Endodermal cell (in vitro differentiated cells): ENCODE results near the gene GRB10. TPM values are rescaled to one million over a fixed set of nuclear protein-coding genes. Genes with fewer than 3 reads are reported as not detected.

Experiments used
- DNase-seq: peaks from one replicate; pipeline ENCODE4 v3.0.0-alpha.2; 2017
- H3K27ac ChIP-seq: 2 replicates; pipeline ENCODE4 v1.5.1; 2013; ENCODE audit warnings: mild to moderate bottlenecking, low read depth, low read length, moderate library complexity
- H3K27me3 ChIP-seq: 2 replicates; pipeline ENCODE4 v1.6.1; 2013; ENCODE audit warnings: mild to moderate bottlenecking, low read length, moderate library complexity; ENCODE audit not compliant: insufficient read depth, control insufficient read depth, poor library complexity, severe bottlenecking
- H3K36me3 ChIP-seq: 2 replicates; pipeline ENCODE4 v1.7.0; 2013; ENCODE audit warnings: mild to moderate bottlenecking, low read length, moderate library complexity; ENCODE audit not compliant: control insufficient read depth, insufficient read depth
- H3K4me1 ChIP-seq: one replicate; pipeline ENCODE4 v1.7.0; 2013; ENCODE audit warnings: low read length; ENCODE audit not compliant: control insufficient read depth, insufficient read depth
- H3K4me3 ChIP-seq: 2 replicates; pipeline ENCODE4 v1.5.1; 2013; ENCODE audit warnings: mild to moderate bottlenecking, low read length, moderate library complexity
- H3K9ac ChIP-seq: 2 replicates; pipeline ENCODE4 v1.6.1; 2013; ENCODE audit warnings: mild to moderate bottlenecking, low read length, moderate library complexity; ENCODE audit not compliant: poor library complexity, severe bottlenecking; ENCODE audit errors: extremely low read depth
- H3K9me3 ChIP-seq: 2 replicates; pipeline ENCODE4 v1.6.1; 2013; ENCODE audit warnings: mild to moderate bottlenecking, low read length, moderate library complexity; ENCODE audit not compliant: control insufficient read depth
- H3K27ac Mint-ChIP-seq: 2 replicates; pipeline ENCODE4 v1.8.0; 2020; ENCODE audit warnings: mixed read lengths
- H3K27me3 Mint-ChIP-seq: 2 replicates; pipeline ENCODE4 v1.8.0; 2021; ENCODE audit warnings: mild to moderate bottlenecking, mixed read lengths; ENCODE audit not compliant: insufficient read depth
- H3K36me3 Mint-ChIP-seq: 2 replicates; pipeline ENCODE4 v1.8.0; 2020; ENCODE audit warnings: low read depth, mixed read lengths
- H3K4me1 Mint-ChIP-seq: 2 replicates; pipeline ENCODE4 v1.8.0; 2020; ENCODE audit warnings: mixed read lengths
- H3K4me3 Mint-ChIP-seq: 2 replicates; pipeline ENCODE4 v1.8.0; 2020; ENCODE audit warnings: mild to moderate bottlenecking, moderate library complexity, mixed read lengths
- H3K9me3 Mint-ChIP-seq: 2 replicates; pipeline ENCODE4 v1.8.0; 2020; ENCODE audit warnings: mild to moderate bottlenecking, mixed read lengths
- CTCF ChIP-seq: fragments of 200-600 bp; sonication (generic); conservative IDR thresholded peaks from 2 replicates; pipeline ENCODE4 v1.5.0; 2021; ENCODE audit warnings: antibody characterized with exemption, mild to moderate bottlenecking
- WGBS, 2 experiments: methylation state at CpG; one replicate each; pipeline versions ENCODE4 v1.1.5 to v1.1.7; 2013; ENCODE audit warnings: missing lambda C conversion rate in 2 of 2, mixed read lengths in 1 of 2; ENCODE audit not compliant: insufficient coverage in 1 of 2, insufficient read length in 1 of 2; 5-methylcytosine and 5-hydroxymethylcytosine counted together
- total RNA-seq, 2 donors: library from RNA; stranded (reverse); fragmentation: NEBNext Ultra II Directional in 1 of 2; extraction: Animal tissue kit (Norgen Biotek cat#: 25700) in 1 of 2; gene quantifications; 2 replicates in 1 of 2; 3 replicates in 1 of 2; pipeline ENCODE4 v1.2.1, GENCODE V29; 2021

GRB10 gene
- total RNA-seq, 2 donors from 2014 or later = 71.9 to 97.5 TPM

GRCh38 chr7:50709151-50709550 lies 73.5 kb downstream of the GRB10 start:
- Mint-ChIP-seq H3K27ac (no peak overlapping the region), H3K4me1 (peaks cover 17% of the 10 kb centered on the region), H3K27me3 (no peaks in the 10 kb centered on the region), H3K36me3 (peaks cover 16% of the 10 kb centered on the region), H3K9me3 (no peaks in the 10 kb centered on the region), H3K4me3 (no peak overlapping the region)
- H3K4me1 ChIP-seq = no peaks in the 10 kb centered on the region
- no peaks in the 10 kb centered on the region for H3K27me3 ChIP-seq
- H3K9me3 ChIP-seq = no peaks in the 10 kb centered on the region
- no peak overlapping the region for H3K27ac ChIP-seq
- no peak for TF ChIP-seq CTCF
- no peak overlapping the region for H3K4me3 ChIP-seq
- no peak overlapping the region for H3K9ac ChIP-seq
- peaks cover 39% of the 10 kb centered on the region for H3K36me3 ChIP-seq
- WGBS, 2 experiments = 92% methylated on average over 7 of the region's 7 CpGs; no CpG with 5 or more reads in 1 of the 2 experiments
- DNase-seq = no peak

- Mint-ChIP-seq H3K9me3 (no peaks in the 10 kb centered on the region), H3K4me1 (peaks cover 16% of the 10 kb centered on the region), H3K36me3 (peaks cover 22% of the 10 kb centered on the region), H3K4me3 (no peak overlapping the region), H3K27ac (no peak overlapping the region), H3K27me3 (no peaks in the 10 kb centered on the region)
- Histone ChIP-seq H3K27me3 (no peaks in the 10 kb centered on the region), H3K27ac (no peak overlapping the region), H3K9me3 (no peaks in the 10 kb centered on the region), H3K4me3 (no peak overlapping the region), H3K9ac (no peak overlapping the region), H3K4me1 (no peaks in the 10 kb centered on the region), H3K36me3 (peaks cover 56% of the 10 kb centered on the region)
- DNase-seq = no peak
- no peak for TF ChIP-seq CTCF
- 96 to 100% methylated on average over 2 to 9 of the region's 9 CpGs for WGBS, 2 experiments
These were observed 75.3 kb downstream of the GRB10 start for GRCh38 chr7:50707236-50708006.

GRCh38 chr7:50706469-50706937 lies 76.2 kb downstream of the GRB10 start:
- no peaks in the 10 kb centered on the region for H3K27me3 Mint-ChIP-seq
- no peaks in the 10 kb centered on the region for H3K9me3 ChIP-seq
- H3K9ac ChIP-seq = no peak overlapping the region
- no peaks in the 10 kb centered on the region for H3K4me1 ChIP-seq
- H3K9me3 Mint-ChIP-seq = no peaks in the 10 kb centered on the region
- peaks cover 15% of the 10 kb centered on the region for H3K4me1 Mint-ChIP-seq
- H3K27ac ChIP-seq = no peak overlapping the region
- no peak for DNase-seq
- 95 to 100% methylated on average over 4 to 5 of the region's 5 CpGs for WGBS, 2 experiments
- peaks cover 27% of the 10 kb centered on the region for H3K36me3 Mint-ChIP-seq
- no peak overlapping the region for H3K4me3 Mint-ChIP-seq
- H3K36me3 ChIP-seq = peaks cover 61% of the 10 kb centered on the region
- no peaks in the 10 kb centered on the region for H3K27me3 ChIP-seq
- no peak overlapping the region for H3K4me3 ChIP-seq
- H3K27ac Mint-ChIP-seq = no peak overlapping the region
- no peak for TF ChIP-seq CTCF
